NCI-H1092 treated with DMSO at 0.1 percent for 48 hours (cell line): ENCODE data around the gene CFC1B.
"Not testable (repeated sequence)": the region's sequence is repeated elsewhere in the genome, so short reads cannot be mapped to it uniquely, and the experiment has no call there.

Experiments
- DNase-seq: peaks from one replicate; lab custom pipeline; 2025; lab: John Stamatoyannopoulos, UW

CFC1B gene

GRCh38 chr2:130520992-130521391 is at the start of gene CFC1B:
Gene CFC1B, plus strand, starts transcription at chr2:130521222. Its CDS starts 263 bp downstream, at chr2:130521485.
- DNase-seq: not testable (repeated sequence)

GRCh38 chr2:130491073-130491472 is 29.9 kb upstream of the CFC1B start:
- not testable (repeated sequence) for DNase-seq

GRCh38 chr2:130509228-130509627 is 11.8 kb upstream of the CFC1B start, which contains the start of gene POTEI:
Gene POTEI, minus strand, starts transcription at chr2:130509328. Its CDS starts 93 bp downstream, at chr2:130509235.
- not testable (repeated sequence) for DNase-seq

- not testable (repeated sequence) for DNase-seq
These were observed 9.9 kb upstream of the CFC1B start for GRCh38 chr2:130510807-130511746.

- not testable (repeated sequence) for DNase-seq
These were observed 9.1 kb upstream of the CFC1B start for GRCh38 chr2:130511747-130512451.

DNA sequence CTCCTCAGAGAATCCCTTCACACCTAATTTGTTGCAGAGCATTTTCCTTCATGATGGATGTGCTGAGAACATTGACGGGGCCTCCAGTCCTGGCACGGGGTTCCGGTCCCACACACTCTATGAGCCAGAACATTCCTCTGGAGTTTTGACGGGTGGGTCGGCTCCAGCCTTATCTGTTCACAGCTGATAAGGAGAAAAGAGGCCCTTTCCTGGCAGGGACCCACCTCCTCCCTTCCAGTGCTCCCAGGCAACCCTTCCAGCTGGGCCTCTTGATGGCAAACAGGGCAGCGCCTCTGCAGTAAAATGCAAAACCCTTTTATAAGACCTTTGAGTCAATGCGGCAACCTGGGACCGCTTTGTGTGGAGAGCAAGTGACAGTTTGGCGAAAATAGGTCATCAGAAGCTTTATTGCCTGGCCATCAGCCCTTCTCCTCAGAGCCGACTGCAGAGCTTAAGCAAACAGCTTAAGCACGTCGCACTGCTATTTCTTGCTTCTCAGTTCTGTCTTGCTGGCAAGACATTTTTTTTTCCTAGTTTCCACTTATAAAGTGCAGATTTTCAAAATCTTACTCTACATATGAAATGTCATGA is 2.4 kb upstream of the CFC1B start:
- not testable (repeated sequence) for DNase-seq

DNA sequence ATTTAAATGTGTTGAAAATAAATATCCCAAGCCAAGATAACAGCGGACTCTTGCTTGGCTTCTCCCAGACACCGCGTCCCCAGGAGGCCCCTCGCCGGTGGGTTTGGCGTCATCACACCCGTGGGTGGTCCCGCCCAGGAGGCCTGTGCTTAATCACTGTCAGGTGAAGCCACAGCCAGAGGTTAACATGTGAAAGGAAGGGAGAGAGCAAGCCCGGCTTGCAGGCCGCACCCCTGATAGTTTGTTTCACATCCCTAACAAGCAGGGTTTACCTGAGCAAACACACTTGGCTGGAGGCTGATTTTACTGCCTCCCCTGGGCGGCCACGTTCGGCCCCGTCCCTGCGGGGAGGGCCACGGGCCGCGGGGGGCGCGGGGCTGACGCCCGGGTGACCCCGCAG is 1.4 kb downstream of the CFC1B start:
- DNase-seq: not testable (repeated sequence)

DNA sequence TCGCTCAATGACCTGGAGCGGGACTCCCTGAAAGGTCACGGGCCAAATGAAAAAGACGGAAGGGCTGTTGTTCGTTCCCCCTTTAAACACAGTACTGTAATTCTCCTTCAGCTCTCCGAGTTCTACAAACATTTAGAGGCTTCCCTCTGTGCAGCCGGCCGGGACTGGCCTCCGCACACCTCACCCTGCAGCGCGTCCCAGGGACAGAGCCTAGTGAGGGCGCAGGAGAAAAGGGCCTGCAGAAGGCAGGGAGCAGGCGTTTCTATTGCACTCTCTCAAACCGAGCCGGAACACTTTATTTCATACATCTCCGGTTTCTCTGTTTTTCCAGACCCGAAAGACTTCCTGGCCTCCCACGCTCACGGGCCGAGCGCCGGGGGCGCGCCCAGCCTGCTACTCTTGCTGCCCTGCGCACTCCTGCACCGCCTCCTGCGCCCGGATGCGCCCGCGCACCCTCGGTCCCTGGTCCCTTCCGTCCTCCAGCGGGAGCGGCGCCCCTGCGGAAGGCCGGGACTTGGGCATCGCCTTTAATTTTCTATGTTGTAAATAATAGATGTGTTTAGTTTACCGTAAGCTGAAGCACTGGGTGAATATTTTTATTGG is 6.4 kb downstream of the CFC1B start:
- DNase-seq: not testable (repeated sequence)

- not testable (repeated sequence) for DNase-seq
These were observed 8.5 kb downstream of the CFC1B start for GRCh38 chr2:130529545-130529944.

DNA sequence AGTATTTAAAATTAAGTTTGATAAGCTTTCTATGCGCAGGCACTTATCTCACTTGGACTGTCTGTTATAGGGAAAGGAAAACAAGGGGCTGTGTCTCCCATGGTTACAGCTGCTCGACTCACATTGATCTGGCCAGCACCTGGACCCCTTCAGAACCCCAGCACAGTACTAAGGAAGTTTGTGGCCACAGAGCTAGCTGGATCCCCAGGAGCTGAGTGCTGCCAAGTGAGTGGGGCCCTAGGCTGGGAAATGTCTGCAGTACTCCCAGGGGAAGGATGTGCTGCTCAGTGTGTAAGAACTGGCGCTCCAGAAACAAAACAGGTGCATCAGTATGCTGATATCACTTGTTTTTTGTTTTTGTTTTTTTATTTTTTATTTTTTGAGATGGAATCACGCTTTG is 9.2 kb downstream of the CFC1B start:
- DNase-seq: not testable (repeated sequence)

- DNase-seq: not testable (repeated sequence)
These were observed 10.2 kb downstream of the CFC1B start for GRCh38 chr2:130531225-130531624.

DNA sequence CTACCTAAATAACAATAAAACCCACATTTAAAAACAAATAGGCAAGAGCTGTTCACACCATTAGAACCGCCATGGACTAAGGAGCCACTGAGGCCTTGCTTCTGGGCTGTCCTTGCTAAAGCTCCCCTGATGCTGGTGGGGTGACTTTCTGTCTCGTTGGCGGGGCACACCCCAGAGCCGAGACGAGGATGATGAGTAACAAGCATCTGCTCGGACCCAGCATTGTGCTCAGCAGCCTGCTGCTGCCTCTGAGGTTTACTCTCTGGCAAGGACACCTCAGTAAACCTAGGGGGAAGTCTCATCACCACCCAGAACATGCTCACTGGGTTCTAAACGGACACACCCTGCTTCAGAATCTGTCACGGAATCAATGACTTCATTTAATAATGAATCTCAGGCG is 10.7 kb downstream of the CFC1B start:
- not testable (repeated sequence) for DNase-seq

- not testable (repeated sequence) for DNase-seq
These were observed 15.6 kb downstream of the CFC1B start for GRCh38 chr2:130536654-130537053.

DNA sequence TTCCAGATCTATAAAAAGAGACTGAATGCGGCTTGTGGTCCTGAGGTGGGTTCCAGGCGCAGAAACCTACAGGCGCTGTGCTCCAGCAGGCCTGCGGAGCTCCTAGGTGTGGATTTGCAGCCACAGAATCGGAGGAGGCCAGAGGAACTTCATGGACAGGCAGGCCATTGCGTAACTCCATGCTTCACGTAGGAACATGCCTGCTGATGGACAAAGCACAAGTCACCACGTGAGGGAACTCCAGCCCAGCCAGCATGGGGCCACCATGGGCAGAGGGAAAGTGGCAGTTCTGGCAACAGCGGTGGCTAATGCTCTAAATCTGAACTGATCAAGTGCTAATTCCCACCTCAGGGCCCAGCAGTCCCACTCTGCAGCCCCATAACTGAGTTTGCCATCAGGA is 17.2 kb downstream of the CFC1B start:
- not testable (repeated sequence) for DNase-seq

DNA sequence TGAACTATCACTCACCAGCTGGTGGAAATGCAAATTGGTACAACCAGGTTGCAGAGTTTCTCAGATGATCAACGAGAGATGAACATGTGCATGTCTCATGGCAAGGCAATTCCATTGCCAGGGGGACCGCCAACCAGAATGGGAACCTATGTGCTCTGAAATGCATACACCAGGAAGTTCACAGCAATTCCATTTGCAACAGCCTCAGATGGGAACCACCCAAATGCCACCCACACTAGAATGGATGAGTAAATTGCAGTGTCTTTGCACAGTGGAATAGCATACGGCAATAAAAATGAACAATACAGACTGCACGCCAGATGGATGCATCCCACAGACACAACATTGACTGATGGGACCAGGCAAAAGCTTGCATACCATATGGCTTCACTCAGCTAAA is 21.8 kb downstream of the CFC1B start:
- DNase-seq: not testable (repeated sequence)

DNA sequence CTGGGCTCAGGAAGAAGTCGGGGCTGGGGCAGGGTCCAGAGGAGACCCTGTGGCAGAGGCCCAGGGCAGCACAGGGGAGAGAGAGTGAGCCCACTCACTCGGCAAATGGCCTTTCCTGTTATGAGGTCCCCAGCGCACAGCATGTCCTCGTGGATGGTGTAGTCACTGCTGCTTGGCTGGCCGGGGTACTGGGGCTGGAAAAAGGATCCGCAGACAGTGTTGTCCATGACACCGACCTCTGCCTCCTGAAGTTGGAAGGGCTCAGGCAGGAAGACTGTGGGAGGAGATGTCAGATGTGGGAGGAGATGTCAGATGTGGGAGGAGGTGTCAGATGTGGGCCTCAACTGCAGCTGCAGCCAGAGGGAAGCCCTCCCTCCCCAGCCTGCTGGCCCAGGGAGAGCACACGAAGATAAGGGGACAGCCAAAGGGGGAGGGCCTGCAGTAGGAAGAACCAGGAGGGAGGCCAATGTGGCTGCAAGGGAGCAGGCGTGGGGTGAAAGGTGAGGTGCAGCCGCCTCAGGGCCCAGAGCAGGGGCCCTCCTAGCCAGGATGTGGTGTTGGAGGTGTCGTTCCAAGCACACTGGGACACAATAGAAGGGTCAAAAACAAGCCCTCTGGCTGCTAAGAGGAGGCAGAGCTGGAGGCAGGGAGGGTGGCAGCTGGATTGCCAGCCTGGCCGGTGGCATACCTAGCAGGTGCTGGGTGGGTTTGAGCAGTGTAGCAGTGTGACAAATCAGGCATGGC is 22.9 kb downstream of the CFC1B start:
- DNase-seq: not testable (repeated sequence)

DNA sequence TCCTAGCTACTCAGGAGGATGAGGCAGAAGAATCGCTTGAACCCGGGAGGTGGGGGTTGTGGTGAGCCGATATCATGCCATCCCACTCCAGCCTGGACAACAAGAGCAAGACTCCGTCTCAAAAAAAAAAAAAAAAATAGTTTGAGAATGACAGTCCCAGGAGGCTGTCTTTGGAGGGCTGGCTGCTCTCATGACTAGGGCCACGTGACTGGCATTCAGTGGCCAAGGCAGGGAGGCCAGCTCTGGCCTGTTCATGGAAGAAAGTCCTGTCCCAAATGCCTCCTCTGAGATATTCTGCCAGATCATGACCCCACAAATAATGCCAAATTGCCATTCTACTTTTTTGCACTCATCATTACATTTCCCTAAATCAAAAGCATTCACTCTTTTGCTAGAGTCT is 24.0 kb downstream of the CFC1B start:
- not testable (repeated sequence) for DNase-seq

DNA sequence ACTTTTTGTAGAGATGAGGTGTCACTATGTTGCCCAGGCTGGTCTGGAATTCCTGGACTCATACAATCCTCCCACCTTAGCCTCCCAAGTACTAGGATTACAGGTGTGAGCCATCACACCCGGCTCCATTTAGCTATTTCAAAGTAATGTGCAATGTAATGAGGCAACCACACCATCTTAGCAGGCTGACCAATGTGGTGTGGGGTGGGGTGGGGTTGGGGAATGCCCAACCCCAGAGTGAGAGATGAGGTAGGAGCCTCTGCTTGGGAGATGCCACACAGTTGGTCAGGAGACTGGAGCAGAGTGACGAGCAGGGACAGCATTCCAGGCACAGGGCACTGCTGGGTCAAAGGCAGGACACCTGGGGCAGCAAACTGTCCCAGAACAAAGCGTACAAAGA is 27.4 kb downstream of the CFC1B start:
- not testable (repeated sequence) for DNase-seq

DNA sequence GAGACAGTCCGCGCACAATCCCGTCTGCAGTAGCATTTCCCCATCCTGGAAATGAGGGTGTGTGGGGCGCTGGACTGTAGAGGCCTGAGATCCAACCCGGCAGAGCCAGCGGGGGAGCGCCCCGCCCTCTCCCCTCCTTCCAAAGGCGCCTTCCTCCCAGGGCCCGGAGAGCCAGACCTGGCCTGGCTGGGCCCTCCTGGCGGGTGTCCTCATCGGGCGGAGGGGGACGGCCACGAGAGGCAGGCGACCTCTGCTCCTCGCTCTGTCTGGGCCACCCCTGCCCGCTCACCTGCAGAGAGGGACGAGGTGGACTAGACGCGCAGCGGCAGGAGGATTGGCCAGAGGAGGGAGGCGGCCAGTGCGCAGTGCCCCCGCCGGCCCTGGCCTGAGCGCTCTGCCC is 28.5 kb downstream of the CFC1B start:
- DNase-seq: not testable (repeated sequence)

GRCh38 chr2:130554178-130554577 is 33.2 kb downstream of the CFC1B start:
- DNase-seq: not testable (repeated sequence)

DNA sequence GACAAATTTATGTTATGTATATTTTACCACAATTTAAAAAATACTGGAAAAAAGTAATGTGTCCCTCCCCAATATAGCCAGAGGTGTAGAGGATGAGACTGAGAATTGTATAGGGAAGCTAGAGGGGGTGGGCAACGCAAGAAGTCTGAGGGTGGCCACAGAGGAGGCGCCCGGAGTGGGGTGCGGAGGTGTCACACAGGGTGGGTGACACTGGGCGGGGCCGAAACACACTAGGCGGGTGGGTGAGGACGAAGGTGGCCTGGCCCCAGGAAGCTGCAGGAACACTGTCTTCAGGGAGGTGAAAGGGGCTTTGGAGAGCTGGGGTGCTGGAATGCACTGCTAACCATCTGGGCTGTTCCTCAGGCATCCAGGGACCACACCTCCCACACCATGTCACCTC is 35.4 kb downstream of the CFC1B start:
- DNase-seq: not testable (repeated sequence)
